ENCODE data around the gene GATAD2A. TPM values are rescaled to one million over a fixed set of nuclear protein-coding genes. Genes with fewer than 3 reads are reported as not detected.

The GATAD2A gene
- total RNA-seq, 1 experiment from 2014 or later: 189 TPM

DNA sequence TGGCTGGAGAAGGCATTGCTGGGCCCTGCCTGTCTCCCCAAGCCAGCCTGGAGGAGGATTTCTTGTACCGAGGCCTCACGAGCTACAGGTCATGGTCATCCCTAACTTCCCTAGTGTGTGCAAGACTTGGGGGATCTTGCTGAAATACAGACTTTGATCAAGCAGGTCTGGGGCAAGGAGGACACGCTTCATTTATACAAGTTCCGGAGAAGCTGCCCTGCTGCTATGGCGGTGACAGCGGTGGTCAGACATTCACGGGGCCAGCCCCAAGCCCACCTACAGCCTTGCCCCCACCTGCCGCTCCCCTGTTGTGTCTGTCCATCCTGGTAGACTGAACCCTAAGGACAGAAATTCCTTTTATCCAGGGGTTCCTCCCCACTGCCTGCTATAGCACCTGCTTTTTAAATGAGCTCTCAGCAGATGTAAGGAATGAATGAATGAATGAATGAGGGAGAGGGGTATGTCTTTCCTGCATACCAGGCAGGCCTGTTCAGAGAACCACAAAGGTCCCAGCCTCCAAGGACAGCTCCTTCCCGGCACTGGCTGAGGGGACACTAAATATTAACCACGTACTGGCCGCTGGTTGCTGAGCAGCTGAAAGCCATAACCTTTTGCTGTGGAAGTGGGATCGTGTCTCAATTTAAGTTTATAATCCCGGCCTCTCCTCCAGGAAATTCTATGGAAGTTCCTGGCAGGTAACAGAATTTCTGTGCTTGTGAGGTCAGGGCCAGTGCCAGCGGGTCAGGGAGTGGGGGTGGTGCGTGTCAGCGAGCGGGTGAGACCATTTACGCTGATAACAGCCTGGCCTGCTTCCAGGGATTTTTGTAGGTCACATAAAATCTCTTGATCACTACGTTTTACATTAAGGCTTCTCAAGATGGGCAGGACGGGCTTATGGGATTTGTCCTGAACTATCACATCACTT is 82.7 kb downstream of the GATAD2A start:
- H3K4me2 ChIP-seq (ENCODE audit: insufficient read depth, insufficient read length, low read length): no peak overlapping the region
- H4K5ac ChIP-seq (ENCODE audit: insufficient read length, low read depth, low read length): no peak overlapping the region
- no peak overlapping the region for H3K56ac ChIP-seq (ENCODE audit: insufficient read length, low read depth, low read length)
- H3K27ac Mint-ChIP-seq: peak overlapping the region; percentile 96 to 99 (median 98)
- peak overlapping the region; percentile 17 to 29; a peak in 2 of 5 replicates for H3K4me3 Mint-ChIP-seq
- H3K23me2 ChIP-seq (ENCODE audit: insufficient read length, low read depth, low read length, poor library complexity, severe bottlenecking): no peaks in the 10 kb centered on the region
- peaks cover 11 to 33% (median 28%) of the 10 kb centered on the region in 3 experiments; a peak in 6 of 7 replicates for H3K36me3 Mint-ChIP-seq (ENCODE audit: insufficient read depth in 1 of 3, low read depth in 3 of 3)
- no peak overlapping the region for H2BK12ac ChIP-seq (ENCODE audit: insufficient read length, low read depth, low read length)
- H3K27ac ChIP-seq (ENCODE audit: insufficient read length, low read depth, low read length): peak overlapping the region; percentile 2
- H2BK20ac ChIP-seq (ENCODE audit: low read depth, low read length, poor library complexity, severe bottlenecking): no peak overlapping the region
- no peak overlapping the region for H3K4ac ChIP-seq (ENCODE audit: low read depth, low read length)
- H2BK15ac ChIP-seq (ENCODE audit: low read depth, low read length): no peak overlapping the region
- H3K18ac ChIP-seq (ENCODE audit: insufficient read length, low read depth, low read length): peak overlapping the region; percentile 75
- H3K4me1 ChIP-seq (ENCODE audit: insufficient read depth, low read length): peaks cover 9% of the 10 kb centered on the region; the same call in 1 of the 2 replicates
- no peaks in the 10 kb centered on the region for H3K9me3 Mint-ChIP-seq
- no peaks in the 10 kb centered on the region for H3K79me1 ChIP-seq (ENCODE audit: insufficient read depth, low read depth, low read length, poor library complexity, severe bottlenecking)
- no peak overlapping the region for H4K8ac ChIP-seq (replicated peaks; ENCODE audit: insufficient read length, low read depth, low read length)
- H3K9ac ChIP-seq (ENCODE audit: extremely low read depth, insufficient read length, low read length): no peak overlapping the region
- no peak overlapping the region for H2AK5ac ChIP-seq (ENCODE audit: insufficient read length, low read length)
- H4K20me1 ChIP-seq (ENCODE audit: control insufficient read depth, insufficient read depth, insufficient read length): no peaks in the 10 kb centered on the region
- peaks cover 47 to 49% of the 10 kb centered on the region in 2 experiments for H3K4me1 Mint-ChIP-seq
- H2BK5ac ChIP-seq (ENCODE audit: insufficient read length, low read length): no peak overlapping the region
- no peak for TF ChIP-seq CTCF (conservative IDR thresholded peaks at IDR 0.05)
- H3K23ac ChIP-seq (ENCODE audit: insufficient read length, low read depth, low read length): no peak overlapping the region
- no peak for DNase-seq
- H3K27me3 ChIP-seq (ENCODE audit: insufficient read depth, low read length): no peaks in the 10 kb centered on the region
- no CpG with 5 or more reads among the region's 20 CpGs for WGBS (ENCODE audit: extremely low coverage, insufficient read length, low lambda C conversion rate)
- no peak overlapping the region for H3T11ph ChIP-seq (ENCODE audit: low read length)
- H4K91ac ChIP-seq (ENCODE audit: insufficient read length, low read depth, low read length): no peak overlapping the region
- H3K79me2 ChIP-seq (ENCODE audit: insufficient read depth, low read length): peaks cover 4% of the 10 kb centered on the region; the same call in 1 of the 2 replicates
- no peak overlapping the region for H2AFZ ChIP-seq (ENCODE audit: low read length)
- H3K27me3 Mint-ChIP-seq (ENCODE audit: low read depth): no peaks in the 10 kb centered on the region
- H3K9me3 ChIP-seq (ENCODE audit: control insufficient read depth, low read depth, low read length): no peaks in the 10 kb centered on the region
- H3K14ac ChIP-seq (ENCODE audit: insufficient read depth, low read length): peak overlapping the region; percentile 11; the same call in 1 of the 2 replicates
- H2BK120ac ChIP-seq (ENCODE audit: low read depth, low read length, poor library complexity, severe bottlenecking): no peak overlapping the region
